H9 (cell line): ENCODE measurements around the gene COL27A1. TPM values are rescaled to one million over a fixed set of nuclear protein-coding genes. Genes with fewer than 3 reads are reported as not detected.

Experiments used
- DNase-seq: peaks from one replicate; pipeline ENCODE4 v3.0.0-alpha.2; 2017
- H2AFZ ChIP-seq: one replicate; pipeline ENCODE4 v1.6.1; 2013; ENCODE audit warnings: mild to moderate bottlenecking, low read length, control low read depth, moderate library complexity
- H2AK5ac ChIP-seq: 2 replicates; pipeline ENCODE4 v1.6.1; 2013; ENCODE audit warnings: low read length, control low read depth, mixed read lengths; ENCODE audit not compliant: insufficient read length
- H2BK120ac ChIP-seq: one replicate; pipeline ENCODE4 v1.6.1; 2013; ENCODE audit warnings: low read depth, mild to moderate bottlenecking, low read length, control low read depth, inconsistent platforms; ENCODE audit not compliant: poor library complexity, severe bottlenecking
- H2BK12ac ChIP-seq: 2 replicates; pipeline ENCODE4 v1.6.1; 2013; ENCODE audit warnings: low read length, control low read depth, mixed read lengths, low read depth; ENCODE audit not compliant: insufficient read length
- H2BK15ac ChIP-seq: 2 replicates; pipeline ENCODE4 v1.6.1; 2013; ENCODE audit warnings: low read depth, low read length, control low read depth
- H2BK20ac ChIP-seq: one replicate; pipeline ENCODE4 v1.6.1; 2013; ENCODE audit warnings: low read depth, mild to moderate bottlenecking, low read length, control low read depth, inconsistent platforms; ENCODE audit not compliant: poor library complexity, severe bottlenecking
- H2BK5ac ChIP-seq: 2 replicates; pipeline ENCODE4 v1.6.1; 2013; ENCODE audit warnings: low read length, control low read depth, mixed read lengths; ENCODE audit not compliant: insufficient read length
- H3K14ac ChIP-seq: 2 replicates; pipeline ENCODE4 v1.6.1; 2013; ENCODE audit warnings: low read length, control low read depth; ENCODE audit not compliant: insufficient read depth
- H3K18ac ChIP-seq: 2 replicates; pipeline ENCODE4 v1.6.1; 2013; ENCODE audit warnings: low read depth, mild to moderate bottlenecking, mixed read lengths, low read length, control low read depth; ENCODE audit not compliant: insufficient read length
- H3K23ac ChIP-seq: 2 replicates; pipeline ENCODE4 v1.6.1; 2013; ENCODE audit warnings: low read length, control low read depth, mixed read lengths, low read depth; ENCODE audit not compliant: insufficient read length
- H3K23me2 ChIP-seq: 2 replicates; pipeline ENCODE4 v1.6.1; 2013; ENCODE audit warnings: low read depth, mild to moderate bottlenecking, mixed read lengths, low read length, control low read depth; ENCODE audit not compliant: insufficient read length, poor library complexity, severe bottlenecking
- H3K27ac ChIP-seq: 2 replicates; pipeline ENCODE4 v1.5.1; 2013; ENCODE audit warnings: low read length, control low read depth, mixed read lengths, low read depth; ENCODE audit not compliant: insufficient read length
- H3K27me3 ChIP-seq: 2 replicates; pipeline ENCODE4 v1.6.1; 2013; ENCODE audit warnings: low read length, control low read depth, inconsistent platforms; ENCODE audit not compliant: insufficient read depth
- H3K4ac ChIP-seq: 2 replicates; pipeline ENCODE4 v1.6.1; 2013; ENCODE audit warnings: low read depth, mild to moderate bottlenecking, control low read depth, inconsistent platforms, low read length, moderate library complexity
- H3K4me1 ChIP-seq: 2 replicates; pipeline ENCODE4 v1.6.1; 2013; ENCODE audit warnings: low read length, control low read depth, inconsistent platforms; ENCODE audit not compliant: insufficient read depth
- H3K4me2 ChIP-seq: 2 replicates; pipeline ENCODE4 v1.6.1; 2013; ENCODE audit warnings: low read length, control low read depth, mixed read lengths; ENCODE audit not compliant: insufficient read length, insufficient read depth
- H3K56ac ChIP-seq: 2 replicates; pipeline ENCODE4 v1.6.1; 2013; ENCODE audit warnings: low read depth, mild to moderate bottlenecking, mixed read lengths, low read length, control low read depth; ENCODE audit not compliant: insufficient read length
- H3K79me1 ChIP-seq: 2 replicates; pipeline ENCODE4 v1.6.1; 2013; ENCODE audit warnings: low read depth, mild to moderate bottlenecking, moderate library complexity, low read length, control low read depth, inconsistent platforms; ENCODE audit not compliant: insufficient read depth, poor library complexity, severe bottlenecking
- H3K79me2 ChIP-seq: 2 replicates; pipeline ENCODE4 v1.6.1; 2013; ENCODE audit warnings: low read length, control low read depth, inconsistent platforms; ENCODE audit not compliant: insufficient read depth
- H3K9ac ChIP-seq: 2 replicates; pipeline ENCODE4 v1.6.1; 2013; ENCODE audit warnings: low read length, control low read depth, mixed read lengths; ENCODE audit not compliant: insufficient read length; ENCODE audit errors: extremely low read depth
- H3K9me3 ChIP-seq: one replicate; pipeline ENCODE4 v1.6.1; 2013; ENCODE audit warnings: low read depth, low read length, inconsistent platforms; ENCODE audit not compliant: control insufficient read depth
- H3T11ph ChIP-seq: one replicate; pipeline ENCODE4 v1.6.1; 2013; ENCODE audit warnings: mild to moderate bottlenecking, low read length, control low read depth, inconsistent platforms
- H4K20me1 ChIP-seq: one replicate; pipeline ENCODE4 v1.6.1; 2013; ENCODE audit not compliant: control insufficient read depth, insufficient read length, insufficient read depth
- H4K5ac ChIP-seq: 2 replicates; pipeline ENCODE4 v1.6.1; 2013; ENCODE audit warnings: low read depth, mild to moderate bottlenecking, mixed read lengths, low read length, control low read depth; ENCODE audit not compliant: insufficient read length
- H4K8ac ChIP-seq: replicated peaks from 2 replicates; pipeline ENCODE4 v1.6.1; 2013; ENCODE audit warnings: low read length, control low read depth, mixed read lengths, low read depth; ENCODE audit not compliant: insufficient read length
- H4K91ac ChIP-seq: 2 replicates; pipeline ENCODE4 v1.6.1; 2013; ENCODE audit warnings: low read depth, mild to moderate bottlenecking, moderate library complexity, mixed read lengths, low read length, control low read depth; ENCODE audit not compliant: insufficient read length
- H3K27ac Mint-ChIP-seq, 3 experiments: 2 replicates in 2 of 3; 3 replicates in 1 of 3; pipeline ENCODE4 v1.8.0; 2020 to 2021; ENCODE audit warnings: mixed read lengths in 3 of 3, mild to moderate bottlenecking in 1 of 3, moderate library complexity in 1 of 3
- H3K27me3 Mint-ChIP-seq: 2 replicates; pipeline ENCODE4 v1.8.0; 2021; ENCODE audit warnings: low read depth, mild to moderate bottlenecking, moderate library complexity, mixed read lengths
- H3K36me3 Mint-ChIP-seq, 3 experiments: 2 replicates in 2 of 3; 3 replicates in 1 of 3; pipeline ENCODE4 v1.8.0; 2020 to 2021; ENCODE audit warnings: low read depth in 3 of 3, mixed read lengths in 3 of 3; ENCODE audit not compliant: insufficient read depth in 1 of 3
- H3K4me1 Mint-ChIP-seq, 2 experiments: 2 replicates each; pipeline ENCODE4 v1.8.0; 2020; ENCODE audit warnings: mixed read lengths in 2 of 2
- H3K4me3 Mint-ChIP-seq, 2 experiments: 2 replicates in 1 of 2; 3 replicates in 1 of 2; pipeline ENCODE4 v1.8.0; 2020 to 2021; ENCODE audit warnings: mild to moderate bottlenecking in 2 of 2, mixed read lengths in 2 of 2, moderate library complexity in 1 of 2
- H3K9me3 Mint-ChIP-seq, 2 experiments: 2 replicates in 1 of 2; 3 replicates in 1 of 2; pipeline ENCODE4 v1.8.0; 2020; ENCODE audit warnings: mild to moderate bottlenecking in 2 of 2, mixed read lengths in 2 of 2, moderate library complexity in 1 of 2
- CTCF ChIP-seq: fragments of 200-600 bp; sonication (generic); conservative IDR thresholded peaks from 3 replicates; pipeline ENCODE4 v1.8.0; 2021; ENCODE audit warnings: antibody characterized with exemption, mild to moderate bottlenecking
- WGBS: extraction: QIAGEN DNeasy Blood & Tissue Kit; methylation state at CpG from one replicate; pipeline ENCODE4 v1.1.7; 2013; ENCODE audit warnings: missing lambda C conversion rate, low lambda C conversion rate, mixed read lengths; ENCODE audit not compliant: insufficient read length; ENCODE audit errors: extremely low coverage; 5-methylcytosine and 5-hydroxymethylcytosine counted together
- total RNA-seq: library from RNA; stranded (reverse); gene quantifications from 2 replicates; pipeline ENCODE4 v1.2.1, GENCODE V29; 2021

The COL27A1 gene
- total RNA-seq, 1 experiment from 2014 or later: 17.9 TPM

- H3K4me1 ChIP-seq: no peaks in the 10 kb centered on the region
- H3K36me3 Mint-ChIP-seq: peaks cover 41 to 83% (median 69%) of the 10 kb centered on the region in 3 experiments
- peaks cover 2 to 8% of the 10 kb centered on the region in 2 experiments; a peak in 3 of 4 replicates for H3K4me1 Mint-ChIP-seq
Observed at GRCh38 chr9:114343471-114344187, 188.3 kb downstream of the COL27A1 start.

More at GRCh38 chr9:114343471-114344187, 188.3 kb downstream of the COL27A1 start:
- no peak overlapping the region for H3K56ac ChIP-seq
- no CpG with 5 or more reads among the region's 9 CpGs for WGBS
- H3K23ac ChIP-seq: no peak overlapping the region
- no peak overlapping the region for H3K27ac Mint-ChIP-seq
- no peak overlapping the region for H2BK20ac ChIP-seq
- no peak overlapping the region for H2BK12ac ChIP-seq
- no peaks in the 10 kb centered on the region for H3K79me2 ChIP-seq
- H2BK15ac ChIP-seq: no peak overlapping the region
- H4K8ac ChIP-seq: no peak overlapping the region
- TF ChIP-seq CTCF: no peak
- H3K4me3 Mint-ChIP-seq: no peak overlapping the region
- no peak overlapping the region for H2BK5ac ChIP-seq
- no peak overlapping the region for H4K5ac ChIP-seq
- H3K18ac ChIP-seq: no peak overlapping the region
- H3K4me2 ChIP-seq: no peak overlapping the region
- no peaks in the 10 kb centered on the region for H3K23me2 ChIP-seq
- no peak overlapping the region for H4K91ac ChIP-seq
- no peak overlapping the region for H3K4ac ChIP-seq
- no peaks in the 10 kb centered on the region for H3K27me3 ChIP-seq
- no peaks in the 10 kb centered on the region for H4K20me1 ChIP-seq
- no peak overlapping the region for H2BK120ac ChIP-seq
- no peaks in the 10 kb centered on the region for H3K9me3 ChIP-seq
- no peak overlapping the region for H3T11ph ChIP-seq
- H3K79me1 ChIP-seq: no peaks in the 10 kb centered on the region
- no peak overlapping the region for H3K27ac ChIP-seq
- H2AK5ac ChIP-seq: no peak overlapping the region
- no peak overlapping the region for H2AFZ ChIP-seq
- no peak for DNase-seq
- no peak overlapping the region for H3K9ac ChIP-seq
- H3K14ac ChIP-seq: no peak overlapping the region
- H3K9me3 Mint-ChIP-seq: no peaks in the 10 kb centered on the region
- no peaks in the 10 kb centered on the region; the same call in 1 of the 2 replicates for H3K27me3 Mint-ChIP-seq
